ENCODE results near the gene LEFTY2. TPM values are rescaled to one million over a fixed set of nuclear protein-coding genes. Genes with fewer than 3 reads are reported as not detected.

LEFTY2 gene
- total RNA-seq, 1 donor from 2014 or later, result not detected

GRCh38 chr1:225915538-225915991, 25.5 kb downstream of the LEFTY2 start:
- Mint-ChIP-seq H3K4me3 (peak overlapping the region; percentile 7), H3K4me1 (peaks cover 24% of the 10 kb centered on the region), H3K27me3 (ENCODE audit: insufficient read depth, low read depth) (peaks cover 5% of the 10 kb centered on the region), H3K9me3 (no peaks in the 10 kb centered on the region), H3K36me3 (peaks cover 13% of the 10 kb centered on the region), H3K27ac (peak overlapping the region; percentile 20)
- TF ChIP-seq, protein P1, sequence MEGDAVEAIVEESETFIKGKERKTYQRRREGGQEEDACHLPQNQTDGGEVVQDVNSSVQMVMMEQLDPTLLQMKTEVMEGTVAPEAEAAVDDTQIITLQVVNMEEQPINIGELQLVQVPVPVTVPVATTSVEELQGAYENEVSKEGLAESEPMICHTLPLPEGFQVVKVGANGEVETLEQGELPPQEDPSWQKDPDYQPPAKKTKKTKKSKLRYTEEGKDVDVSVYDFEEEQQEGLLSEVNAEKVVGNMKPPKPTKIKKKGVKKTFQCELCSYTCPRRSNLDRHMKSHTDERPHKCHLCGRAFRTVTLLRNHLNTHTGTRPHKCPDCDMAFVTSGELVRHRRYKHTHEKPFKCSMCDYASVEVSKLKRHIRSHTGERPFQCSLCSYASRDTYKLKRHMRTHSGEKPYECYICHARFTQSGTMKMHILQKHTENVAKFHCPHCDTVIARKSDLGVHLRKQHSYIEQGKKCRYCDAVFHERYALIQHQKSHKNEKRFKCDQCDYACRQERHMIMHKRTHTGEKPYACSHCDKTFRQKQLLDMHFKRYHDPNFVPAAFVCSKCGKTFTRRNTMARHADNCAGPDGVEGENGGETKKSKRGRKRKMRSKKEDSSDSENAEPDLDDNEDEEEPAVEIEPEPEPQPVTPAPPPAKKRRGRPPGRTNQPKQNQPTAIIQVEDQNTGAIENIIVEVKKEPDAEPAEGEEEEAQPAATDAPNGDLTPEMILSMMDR (IDR thresholded peaks at IDR 0.05), result no peak
- TF ChIP-seq EZH2 (IDR thresholded peaks at IDR 0.05) (no peak), EZH2phosphoT487 (IDR thresholded peaks at IDR 0.05) (no peak)
- Histone ChIP-seq H3K4me1 (no peaks in the 10 kb centered on the region), H3K4me2 (no peak overlapping the region), H3K79me2 (ENCODE audit: low read depth) (no peaks in the 10 kb centered on the region), H3K9me3 (ENCODE audit: low read depth) (no peaks in the 10 kb centered on the region), H3K27me3 (peaks cover 10% of the 10 kb centered on the region), H4K20me1 (ENCODE audit: low read depth) (peaks cover 3% of the 10 kb centered on the region), H3K27ac (no peak overlapping the region), H3K4me3 (no peak overlapping the region), H3K36me3 (no peaks in the 10 kb centered on the region), H3K9ac (no peak overlapping the region), H3F3A (ENCODE audit: low read depth) (no peaks in the 10 kb centered on the region), H2AFZ (replicated peaks) (no peak overlapping the region)
- DNase-seq (ENCODE audit: low spot score), result no peak

DNA sequence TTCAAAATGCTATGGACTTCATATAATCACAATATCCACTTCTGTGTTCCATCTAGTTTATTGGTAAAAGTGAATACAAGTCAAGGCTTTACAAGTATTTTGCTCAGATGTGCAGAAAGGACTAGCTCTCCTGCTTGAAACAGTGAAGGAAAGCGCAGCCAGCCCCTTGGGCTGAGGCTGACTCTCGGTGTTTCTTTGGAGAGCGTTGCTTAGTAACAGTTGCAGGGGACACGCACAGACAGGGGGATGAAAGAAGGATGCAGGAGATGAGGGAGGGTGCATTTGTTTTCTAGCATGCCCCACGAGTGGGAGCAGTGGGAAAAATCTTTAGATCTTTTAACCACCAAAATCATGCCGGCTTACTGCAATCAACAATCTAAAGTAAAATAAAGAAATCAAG, 26.1 kb downstream of the LEFTY2 start:
- no peak overlapping the region for H2AFZ ChIP-seq (replicated peaks)

DNA sequence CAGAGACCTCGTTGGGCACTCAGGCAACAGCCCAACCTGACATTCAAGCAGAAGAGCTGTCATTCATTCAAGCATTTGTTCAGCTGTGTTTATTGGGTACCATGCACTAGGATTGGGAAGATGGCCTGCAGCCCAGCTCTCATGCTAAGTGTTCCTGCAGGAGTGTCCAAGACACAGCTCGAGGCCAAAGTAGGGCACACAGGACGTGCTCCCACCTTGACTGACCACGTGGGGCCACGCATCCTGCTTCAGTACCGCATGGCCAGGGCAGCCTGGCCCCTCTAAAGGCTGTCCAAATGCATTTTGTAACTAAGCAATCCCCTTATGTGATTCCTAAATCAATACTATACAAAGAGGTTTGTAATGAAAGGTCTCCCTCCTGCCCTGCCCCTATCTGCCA, 26.6 kb downstream of the LEFTY2 start:
- peaks cover 4% of the 10 kb centered on the region for H3K36me3 Mint-ChIP-seq
- Histone ChIP-seq H3K9ac (no peak overlapping the region), H2AFZ (replicated peaks) (no peak overlapping the region), H3K27ac (no peak overlapping the region), H3K27me3 (peaks cover 10% of the 10 kb centered on the region), H3K4me1 (no peaks in the 10 kb centered on the region), H3K79me2 (ENCODE audit: low read depth) (no peaks in the 10 kb centered on the region), H3K4me2 (no peak overlapping the region), H3F3A (ENCODE audit: low read depth) (no peaks in the 10 kb centered on the region), H3K4me3 (no peak overlapping the region), H3K9me3 (ENCODE audit: low read depth) (no peaks in the 10 kb centered on the region), H3K36me3 (no peaks in the 10 kb centered on the region), H4K20me1 (ENCODE audit: low read depth) (no peaks in the 10 kb centered on the region)
- H3K9me3 Mint-ChIP-seq, result no peaks in the 10 kb centered on the region
- H3K27me3 Mint-ChIP-seq (ENCODE audit: insufficient read depth, low read depth), result peaks cover 5% of the 10 kb centered on the region
- TF ChIP-seq, protein P1 (IDR thresholded peaks at IDR 0.05), result no peak
- no peak for TF ChIP-seq EZH2phosphoT487 (IDR thresholded peaks at IDR 0.05)
- no peak for TF ChIP-seq EZH2 (IDR thresholded peaks at IDR 0.05)
- H3K4me1 Mint-ChIP-seq, result peaks cover 19% of the 10 kb centered on the region
- no peak overlapping the region for H3K4me3 Mint-ChIP-seq
- H3K27ac Mint-ChIP-seq, result peak overlapping the region; percentile 50
- DNase-seq (ENCODE audit: low spot score), result no peak

More for the DNA sequence above, 26.1 kb downstream of the LEFTY2 start:
- no peaks in the 10 kb centered on the region for H3K9me3 ChIP-seq (ENCODE audit: low read depth)
- peaks cover 10% of the 10 kb centered on the region for H3K27me3 ChIP-seq
- peak overlapping the region; percentile 50 for H3K27ac Mint-ChIP-seq
- no peaks in the 10 kb centered on the region for H3K4me1 ChIP-seq
- H3K9me3 Mint-ChIP-seq, result no peaks in the 10 kb centered on the region
- peaks cover 8% of the 10 kb centered on the region for H3K36me3 Mint-ChIP-seq
- no peak overlapping the region for H3K4me3 ChIP-seq
- no peaks in the 10 kb centered on the region for H3K36me3 ChIP-seq
- peaks cover under 1% of the 10 kb centered on the region for H4K20me1 ChIP-seq (ENCODE audit: low read depth)
- no peak overlapping the region for H3K27ac ChIP-seq
- H3K27me3 Mint-ChIP-seq (ENCODE audit: insufficient read depth, low read depth), result peaks cover 5% of the 10 kb centered on the region
- H3K4me3 Mint-ChIP-seq, result peak overlapping the region; percentile 7
- no peak for DNase-seq (ENCODE audit: low spot score)
- no peaks in the 10 kb centered on the region for H3F3A ChIP-seq (ENCODE audit: low read depth)
- TF ChIP-seq EZH2phosphoT487 (IDR thresholded peaks at IDR 0.05) (no peak), EZH2 (IDR thresholded peaks at IDR 0.05) (no peak)
- TF ChIP-seq, protein P1 (IDR thresholded peaks at IDR 0.05), result no peak
- H3K4me2 ChIP-seq, result no peak overlapping the region
- no peaks in the 10 kb centered on the region for H3K79me2 ChIP-seq (ENCODE audit: low read depth)
- H3K9ac ChIP-seq, result no peak overlapping the region
- H3K4me1 Mint-ChIP-seq, result peaks cover 21% of the 10 kb centered on the region

Measured in neural progenitor cell (in vitro differentiated cells).